RWPE2 (cell line): ENCODE data around the gene CFAP99.

ENCODE experiments used
- ATAC-seq: fragments of 200-7000 bp; cut with Tn5 transposase; 3 replicates; pipeline ENCODE4 v1.9.1; 2021; ENCODE audit warnings: low read depth
- DNase-seq: peaks from one replicate; pipeline ENCODE4 v3.0.0-alpha.2; 2020; ENCODE audit warnings: low spot score
- H3K27ac ChIP-seq: fragments of 450-650 bp; 2 replicates; pipeline ENCODE4 v1.5.1; 2017; ENCODE audit warnings: mild to moderate bottlenecking; ENCODE audit not compliant: poor library complexity, severe bottlenecking
- H3K27me3 ChIP-seq: fragments of 250-450 bp; sonication (Bioruptor Pico); 2 replicates; pipeline ENCODE4 v1.5.1; 2021; ENCODE audit warnings: mild to moderate bottlenecking, moderate library complexity; ENCODE audit not compliant: insufficient read depth, poor library complexity, severe bottlenecking
- H3K36me3 ChIP-seq: fragments of 250-450 bp; sonication (Bioruptor Pico); 2 replicates; pipeline ENCODE4 v1.5.1; 2020; ENCODE audit warnings: low read depth, mild to moderate bottlenecking, moderate library complexity
- H3K4me1 ChIP-seq: fragments of 250-450 bp; sonication (Bioruptor Pico); 2 replicates; pipeline ENCODE4 v1.5.1; 2021; ENCODE audit warnings: mild to moderate bottlenecking, moderate library complexity; ENCODE audit not compliant: insufficient read depth, poor library complexity, severe bottlenecking
- H3K4me3 ChIP-seq: fragments of 250-450 bp; sonication (Bioruptor Pico); 2 replicates; pipeline ENCODE4 v1.5.1; 2021; ENCODE audit warnings: mild to moderate bottlenecking, moderate library complexity; ENCODE audit not compliant: severe bottlenecking
- H3K9me3 ChIP-seq: fragments of 250-450 bp; sonication (Bioruptor Pico); 2 replicates; pipeline ENCODE4 v1.5.1; 2021; ENCODE audit warnings: mild to moderate bottlenecking, moderate library complexity; ENCODE audit not compliant: severe bottlenecking
- TF ChIP-seq, protein P1 (sequence below): fragments of 450-650 bp; IDR thresholded peaks from one replicate; pipeline ENCODE4 v1.5.1; 2017; ENCODE audit warnings: mild to moderate bottlenecking, moderate library complexity; ENCODE audit not compliant: poor library complexity, severe bottlenecking

CFAP99 gene

DNA sequence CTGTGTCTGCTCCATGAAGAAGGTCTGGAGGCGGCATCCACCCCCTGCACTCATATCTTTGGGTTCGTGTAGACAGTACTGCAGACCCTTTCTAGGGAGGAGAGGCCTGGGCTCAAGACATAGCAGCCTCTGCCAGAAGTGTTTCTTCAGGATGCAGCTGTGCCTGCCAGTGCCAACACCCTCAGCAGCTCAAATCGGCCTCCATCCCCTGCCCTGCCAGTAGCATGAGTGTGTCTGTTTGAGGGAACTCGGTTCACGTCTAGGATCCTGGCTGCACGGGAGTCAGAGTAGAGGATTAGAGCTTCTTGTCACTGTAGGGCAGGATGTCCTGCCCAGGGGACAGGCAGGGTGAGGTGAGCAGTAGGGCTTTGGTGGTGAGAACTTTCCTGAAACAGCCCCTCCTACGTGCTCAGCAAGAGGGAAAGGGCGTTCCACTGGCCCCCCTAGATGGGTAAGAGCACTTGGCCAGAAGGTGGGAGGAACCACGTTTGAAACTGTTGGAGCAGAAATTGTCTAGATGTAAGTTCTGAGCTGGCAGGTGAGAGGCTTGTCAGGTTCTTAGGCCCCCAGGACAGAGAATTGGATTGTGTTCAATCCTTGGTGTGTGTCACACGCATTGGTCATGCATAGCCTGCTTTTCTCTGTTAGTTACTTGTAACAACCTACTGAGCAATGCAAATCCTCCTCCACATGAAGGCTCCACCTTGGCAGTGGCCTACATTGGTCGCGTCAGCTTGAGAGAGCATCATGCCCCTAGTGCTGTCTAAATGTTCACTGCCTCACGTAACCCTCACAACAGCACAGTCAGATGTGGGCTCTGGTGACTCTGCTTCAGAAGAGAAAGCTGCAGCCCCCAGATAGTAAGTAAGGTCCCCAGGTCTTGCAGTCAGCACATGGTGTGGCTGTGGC is 91.8 kb downstream of the CFAP99 start:
- no peak for DNase-seq
- ATAC-seq, result no peak
- H3K4me3 ChIP-seq, result no peak overlapping the region
- H3K36me3 ChIP-seq, result peaks cover 71% of the 10 kb centered on the region
- H3K27me3 ChIP-seq, result no peaks in the 10 kb centered on the region
- TF ChIP-seq, protein P1, sequence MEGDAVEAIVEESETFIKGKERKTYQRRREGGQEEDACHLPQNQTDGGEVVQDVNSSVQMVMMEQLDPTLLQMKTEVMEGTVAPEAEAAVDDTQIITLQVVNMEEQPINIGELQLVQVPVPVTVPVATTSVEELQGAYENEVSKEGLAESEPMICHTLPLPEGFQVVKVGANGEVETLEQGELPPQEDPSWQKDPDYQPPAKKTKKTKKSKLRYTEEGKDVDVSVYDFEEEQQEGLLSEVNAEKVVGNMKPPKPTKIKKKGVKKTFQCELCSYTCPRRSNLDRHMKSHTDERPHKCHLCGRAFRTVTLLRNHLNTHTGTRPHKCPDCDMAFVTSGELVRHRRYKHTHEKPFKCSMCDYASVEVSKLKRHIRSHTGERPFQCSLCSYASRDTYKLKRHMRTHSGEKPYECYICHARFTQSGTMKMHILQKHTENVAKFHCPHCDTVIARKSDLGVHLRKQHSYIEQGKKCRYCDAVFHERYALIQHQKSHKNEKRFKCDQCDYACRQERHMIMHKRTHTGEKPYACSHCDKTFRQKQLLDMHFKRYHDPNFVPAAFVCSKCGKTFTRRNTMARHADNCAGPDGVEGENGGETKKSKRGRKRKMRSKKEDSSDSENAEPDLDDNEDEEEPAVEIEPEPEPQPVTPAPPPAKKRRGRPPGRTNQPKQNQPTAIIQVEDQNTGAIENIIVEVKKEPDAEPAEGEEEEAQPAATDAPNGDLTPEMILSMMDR, result no peak
- H3K27ac ChIP-seq, result no peak overlapping the region
- no peaks in the 10 kb centered on the region for H3K4me1 ChIP-seq
- no peaks in the 10 kb centered on the region for H3K9me3 ChIP-seq

DNA sequence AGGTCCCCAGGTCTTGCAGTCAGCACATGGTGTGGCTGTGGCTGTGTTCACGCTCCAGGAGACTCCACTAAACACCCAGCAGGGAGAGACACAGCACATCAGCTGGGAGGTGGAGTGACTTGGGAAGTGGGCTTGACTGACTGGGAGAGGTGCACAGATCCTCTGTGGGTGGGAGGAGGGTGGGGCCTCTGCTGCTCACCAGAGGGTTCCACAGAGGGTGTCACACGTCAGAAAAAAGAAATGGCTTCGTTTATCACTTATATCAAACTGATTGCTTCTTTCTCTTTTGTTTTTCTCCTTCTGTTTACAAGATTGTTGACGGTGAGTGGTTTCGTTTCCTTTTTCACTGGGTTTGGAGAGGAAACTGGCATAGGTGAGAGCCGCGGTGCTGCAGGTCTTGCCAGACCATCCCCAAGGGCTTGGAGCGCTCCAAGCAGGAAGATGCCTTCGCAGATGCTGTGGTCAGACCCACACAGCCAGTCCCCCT is 92.9 kb downstream of the CFAP99 start:
- Histone ChIP-seq H3K4me3 (no peak overlapping the region), H3K4me1 (no peaks in the 10 kb centered on the region), H3K9me3 (no peaks in the 10 kb centered on the region), H3K27ac (no peak overlapping the region), H3K27me3 (no peaks in the 10 kb centered on the region), H3K36me3 (peaks cover 65% of the 10 kb centered on the region)
- DNase-seq, result no peak
- TF ChIP-seq, protein P1, result no peak
- ATAC-seq, result no peak
